ENCODE measurements around the gene CDH23.

- TF ChIP-seq CTCF (IDR thresholded peaks at IDR 0.05) (no peak), EP300 (IDR thresholded peaks at IDR 0.05) (no peak), POLR2A (IDR thresholded peaks at IDR 0.05) (no peak), POLR2AphosphoS5 (IDR thresholded peaks at IDR 0.05) (no peak)
These were observed 439.2 kb downstream of the CDH23 start for GRCh38 chr10:71835671-71836595.

Data from suprapubic skin (tissue), 4 donors.